CD8-positive, alpha-beta memory T cell (primary cell): ENCODE data around the gene TMPRSS13. TPM values are rescaled to one million over a fixed set of nuclear protein-coding genes. Genes with fewer than 3 reads are reported as not detected.

Experiments used
- CTCF ChIA-PET: fragments of 350-600 bp; sonication (Branson Sonifier 250); formaldehyde crosslinking; loops from one replicate; lab custom pipeline; 2021; ENCODE audit warnings: antibody characterized with exemption; lab: Charles Lee
- POLR2A ChIA-PET: fragments of 350-600 bp; sonication (Branson Sonifier 250); formaldehyde crosslinking; loops from one replicate; lab custom pipeline; 2021; ENCODE audit warnings: antibody characterized with exemption; lab: Charles Lee
- DNase-seq, 5 donors: peaks; one replicate each; pipeline versions ENCODE4 v3.0.0 to v3.0.0-alpha.2; 2020 to 2022; ENCODE audit warnings: mixed read lengths in 1 of 5
- H3K27ac ChIP-seq: one replicate; pipeline ENCODE4 v1.7.0; 2013; ENCODE audit warnings: low read depth, mild to moderate bottlenecking, low read length, moderate library complexity
- H3K27me3 ChIP-seq: 2 replicates; pipeline ENCODE4 v1.7.0; 2013; ENCODE audit warnings: low read length, mild to moderate bottlenecking; ENCODE audit not compliant: insufficient read depth, poor library complexity, severe bottlenecking
- H3K36me3 ChIP-seq: 2 replicates; pipeline ENCODE4 v1.7.0; 2013; ENCODE audit warnings: mild to moderate bottlenecking, low read length, moderate library complexity; ENCODE audit not compliant: insufficient read depth
- H3K4me1 ChIP-seq: 2 replicates; pipeline ENCODE4 v1.7.0; 2013; ENCODE audit warnings: mild to moderate bottlenecking, low read length, moderate library complexity; ENCODE audit not compliant: insufficient read depth
- H3K4me3 ChIP-seq: 2 replicates; pipeline ENCODE4 v1.7.0; 2013; ENCODE audit warnings: mild to moderate bottlenecking, low read length
- H3K9me3 ChIP-seq: 2 replicates; pipeline ENCODE4 v1.7.0; 2013; ENCODE audit warnings: mild to moderate bottlenecking, low read length
- H3K27ac Mint-ChIP-seq, 8 donors: one replicate each; pipeline ENCODE4 v1.8.0; 2020 to 2021; ENCODE audit warnings: mixed read lengths in 8 of 8, mild to moderate bottlenecking in 6 of 8, inconsistent platforms in 3 of 8, moderate library complexity in 3 of 8
- H3K27me3 Mint-ChIP-seq, 2 donors: one replicate each; pipeline ENCODE4 v1.8.0; 2020 to 2021; ENCODE audit warnings: mixed read lengths in 2 of 2, mild to moderate bottlenecking in 1 of 2, moderate library complexity in 1 of 2
- H3K36me3 Mint-ChIP-seq, 3 donors: one replicate each; pipeline ENCODE4 v1.8.0; 2020 to 2021; ENCODE audit warnings: mixed read lengths in 3 of 3, inconsistent platforms in 1 of 3, mild to moderate bottlenecking in 1 of 3
- H3K4me1 Mint-ChIP-seq, 3 donors: one replicate each; pipeline ENCODE4 v1.8.0; 2020 to 2021; ENCODE audit warnings: mixed read lengths in 3 of 3, inconsistent platforms in 1 of 3, mild to moderate bottlenecking in 1 of 3
- H3K4me3 Mint-ChIP-seq, 7 donors: one replicate each; pipeline ENCODE4 v1.8.0; 2020 to 2021; ENCODE audit warnings: mixed read lengths in 7 of 7, mild to moderate bottlenecking in 6 of 7, moderate library complexity in 4 of 7, inconsistent platforms in 2 of 7
- H3K9me3 Mint-ChIP-seq, 5 donors: one replicate each; pipeline ENCODE4 v1.8.0; 2020 to 2022; ENCODE audit warnings: mixed read lengths in 5 of 5, mild to moderate bottlenecking in 3 of 5, moderate library complexity in 2 of 5, inconsistent platforms in 1 of 5
- polyA plus RNA-seq: library from polyadenylated mRNA; unstranded; fragments of 300-500 nt; fragmentation: Illumina TruSeq; gene quantifications from one replicate; pipeline ENCODE4 v1.2.3, GENCODE V29; 2021
- total RNA-seq, 2 experiments: library from RNA; stranded (reverse); gene quantifications; one replicate each; pipeline ENCODE4 v1.2.3, GENCODE V29; 2021

TMPRSS13 gene
- total and polyA plus RNA-seq, 3 experiments from 2014 or later = 1.4 to 1.5 (median 1.5) TPM

- H3K36me3 Mint-ChIP-seq = peaks cover 0 to 1% (median 0%) of the 10 kb centered on the region in 3 donors
- H3K36me3 ChIP-seq = no peaks in the 10 kb centered on the region
- no peak overlapping the region for H3K27ac ChIP-seq
- no peaks in the 10 kb centered on the region for H3K9me3 Mint-ChIP-seq
- no peak overlapping the region for H3K4me3 ChIP-seq
- POLR2A ChIA-PET = no interaction called here
- peak overlapping the region in 1 of 8 donors; percentile 12 for H3K27ac Mint-ChIP-seq
- CTCF ChIA-PET = interaction anchor here (0.9 kb wide), 1 partner anchor 181 kb away, joined by 3 read pairs; no protein-coding TSS in a partner anchor
- peaks cover 24 to 35% (median 26%) of the 10 kb centered on the region in 3 donors for H3K4me1 Mint-ChIP-seq
- peaks cover 32% of the 10 kb centered on the region for H3K4me1 ChIP-seq
- no peak for DNase-seq
- H3K4me3 Mint-ChIP-seq = no peak overlapping the region
- H3K9me3 ChIP-seq = no peaks in the 10 kb centered on the region
- peaks cover 42% of the 10 kb centered on the region for H3K27me3 ChIP-seq
- peaks cover 44 to 64% of the 10 kb centered on the region in 2 donors for H3K27me3 Mint-ChIP-seq
Measured at GRCh38 chr11:117872420-117872961, 56.7 kb downstream of the TMPRSS13 start.

GRCh38 chr11:117871784-117872183 lies 57.4 kb downstream of the TMPRSS13 start:
- Mint-ChIP-seq H3K9me3 (no peaks in the 10 kb centered on the region), H3K27ac (peak overlapping the region in 2 of 8 donors; percentile 24 to 49), H3K4me3 (no peak overlapping the region), H3K4me1 (peaks cover 18 to 29% (median 21%) of the 10 kb centered on the region in 3 donors), H3K36me3 (peaks cover 0 to 1% (median 0%) of the 10 kb centered on the region in 3 donors), H3K27me3 (peaks cover 38 to 63% of the 10 kb centered on the region in 2 donors)
- Histone ChIP-seq H3K9me3 (no peaks in the 10 kb centered on the region), H3K27me3 (peaks cover 35% of the 10 kb centered on the region), H3K36me3 (no peaks in the 10 kb centered on the region), H3K4me3 (no peak overlapping the region), H3K4me1 (peaks cover 29% of the 10 kb centered on the region), H3K27ac (no peak overlapping the region)
- DNase-seq = no peak
- ChIA-PET CTCF (no interaction called here), POLR2A (no interaction called here)

GRCh38 chr11:117871160-117871559 lies 58.0 kb downstream of the TMPRSS13 start:
- no peak overlapping the region for H3K4me3 Mint-ChIP-seq
- H3K36me3 Mint-ChIP-seq = peaks cover 0 to 1% (median 0%) of the 10 kb centered on the region in 3 donors
- H3K27ac Mint-ChIP-seq = no peak overlapping the region
- Histone ChIP-seq H3K9me3 (no peaks in the 10 kb centered on the region), H3K36me3 (no peaks in the 10 kb centered on the region), H3K27me3 (peaks cover 31% of the 10 kb centered on the region), H3K4me3 (no peak overlapping the region), H3K4me1 (peaks cover 26% of the 10 kb centered on the region), H3K27ac (no peak overlapping the region)
- H3K4me1 Mint-ChIP-seq = peaks cover 14 to 26% (median 18%) of the 10 kb centered on the region in 3 donors
- POLR2A ChIA-PET = no interaction called here
- H3K27me3 Mint-ChIP-seq = peaks cover 35 to 63% of the 10 kb centered on the region in 2 donors
- DNase-seq = no peak
- no peaks in the 10 kb centered on the region for H3K9me3 Mint-ChIP-seq
- CTCF ChIA-PET = no interaction called here

- peaks cover 6 to 17% (median 11%) of the 10 kb centered on the region in 3 donors for H3K4me1 Mint-ChIP-seq
- no peaks in the 10 kb centered on the region for H3K36me3 ChIP-seq
- ChIA-PET CTCF (no interaction called here), POLR2A (no interaction called here)
- H3K9me3 Mint-ChIP-seq = no peaks in the 10 kb centered on the region
- H3K4me3 Mint-ChIP-seq = no peak overlapping the region
- no peak overlapping the region for H3K4me3 ChIP-seq
- peaks cover 0 to 1% (median 0%) of the 10 kb centered on the region in 3 donors for H3K36me3 Mint-ChIP-seq
- H3K27ac Mint-ChIP-seq = no peak overlapping the region
- H3K27me3 ChIP-seq = peaks cover 23% of the 10 kb centered on the region
- H3K9me3 ChIP-seq = no peaks in the 10 kb centered on the region
- H3K27me3 Mint-ChIP-seq = peaks cover 27 to 60% of the 10 kb centered on the region in 2 donors
- no peak overlapping the region for H3K27ac ChIP-seq
- peaks cover 18% of the 10 kb centered on the region for H3K4me1 ChIP-seq
- DNase-seq = no peak
Measured at GRCh38 chr11:117870103-117870952, 58.9 kb downstream of the TMPRSS13 start.

GRCh38 chr11:117869604-117870003 lies 59.6 kb downstream of the TMPRSS13 start:
- POLR2A ChIA-PET = no interaction called here
- H3K27me3 ChIP-seq = peaks cover 16% of the 10 kb centered on the region

GRCh38 chr11:117868815-117869561 lies 60.2 kb downstream of the TMPRSS13 start:
- no peaks in the 10 kb centered on the region for H3K9me3 Mint-ChIP-seq
- DNase-seq = no peak
- peak overlapping the region in 2 of 8 donors; percentile 3 to 63 for H3K27ac Mint-ChIP-seq
- POLR2A ChIA-PET = no interaction called here
- no peak overlapping the region for H3K4me3 Mint-ChIP-seq
- H3K27ac ChIP-seq = no peak overlapping the region
- H3K4me1 Mint-ChIP-seq = peaks cover 0 to 7% (median 3%) of the 10 kb centered on the region in 3 donors
- no peak overlapping the region for H3K4me3 ChIP-seq
- H3K36me3 ChIP-seq = no peaks in the 10 kb centered on the region
- H3K27me3 Mint-ChIP-seq = peaks cover 17 to 53% of the 10 kb centered on the region in 2 donors
- H3K4me1 ChIP-seq = peaks cover 13% of the 10 kb centered on the region
- CTCF ChIA-PET = no interaction called here
- H3K27me3 ChIP-seq = peaks cover 10% of the 10 kb centered on the region
- no peaks in the 10 kb centered on the region for H3K9me3 ChIP-seq
- H3K36me3 Mint-ChIP-seq = no peaks in the 10 kb centered on the region

More at GRCh38 chr11:117869604-117870003, 59.6 kb downstream of the TMPRSS13 start:
- CTCF ChIA-PET = no interaction called here
- H3K27ac Mint-ChIP-seq = peak overlapping the region in 2 of 8 donors; percentile 3 to 63
- no peak for DNase-seq
- no peak overlapping the region for H3K4me3 ChIP-seq
- no peaks in the 10 kb centered on the region for H3K36me3 ChIP-seq
- H3K27ac ChIP-seq = no peak overlapping the region
- H3K27me3 Mint-ChIP-seq = peaks cover 23 to 58% of the 10 kb centered on the region in 2 donors
- peaks cover 13% of the 10 kb centered on the region for H3K4me1 ChIP-seq
- no peaks in the 10 kb centered on the region for H3K9me3 Mint-ChIP-seq
- peaks cover 0 to 12% (median 7%) of the 10 kb centered on the region in 3 donors for H3K4me1 Mint-ChIP-seq
- no peak overlapping the region for H3K4me3 Mint-ChIP-seq
- H3K9me3 ChIP-seq = no peaks in the 10 kb centered on the region
- H3K36me3 Mint-ChIP-seq = no peaks in the 10 kb centered on the region

GRCh38 chr11:117868088-117868487 lies 61.1 kb downstream of the TMPRSS13 start:
- H3K27ac Mint-ChIP-seq = no peak overlapping the region
- DNase-seq = no peak
- no peaks in the 10 kb centered on the region for H3K36me3 ChIP-seq
- H3K27me3 Mint-ChIP-seq = peaks cover 13 to 44% of the 10 kb centered on the region in 2 donors
- no peak overlapping the region for H3K4me3 Mint-ChIP-seq
- H3K9me3 ChIP-seq = no peaks in the 10 kb centered on the region
- H3K4me1 Mint-ChIP-seq = peaks cover 0 to 2% (median 1%) of the 10 kb centered on the region in 3 donors
- H3K27me3 ChIP-seq = peaks cover under 1% of the 10 kb centered on the region
- CTCF ChIA-PET = no interaction called here
- POLR2A ChIA-PET = no interaction called here
- no peak overlapping the region for H3K27ac ChIP-seq
- H3K4me1 ChIP-seq = peaks cover 5% of the 10 kb centered on the region
- H3K9me3 Mint-ChIP-seq = no peaks in the 10 kb centered on the region
- no peak overlapping the region for H3K4me3 ChIP-seq
- H3K36me3 Mint-ChIP-seq = no peaks in the 10 kb centered on the region
